GM23338 (cell line): ENCODE data around the gene ERMP1. TPM values are rescaled to one million over a fixed set of nuclear protein-coding genes. Genes with fewer than 3 reads are reported as not detected.

Experiments
- ATAC-seq: fragments of 200-7000 bp; cut with Tn5 transposase; 3 replicates; pipeline ENCODE4 v1.9.1; 2020
- DNase-seq: peaks from one replicate; pipeline ENCODE4 v3.0.0-alpha.2; 2015; ENCODE audit warnings: low spot score
- H2AFZ ChIP-seq: fragments of 200-600 bp; sonication (generic); 2 replicates; pipeline ENCODE4 v1.8.0; 2016; ENCODE audit warnings: antibody characterized with exemption, mild to moderate bottlenecking, moderate library complexity
- H3F3A ChIP-seq: fragments of 200-600 bp; sonication (generic); replicated peaks from 2 replicates; pipeline ENCODE4 v1.8.0; 2017; ENCODE audit warnings: antibody characterized with exemption, mixed run types, low read depth
- H3K27ac ChIP-seq: fragments of 200-600 bp; sonication (generic); 2 replicates; pipeline ENCODE4 v1.6.1; 2016; ENCODE audit warnings: low read depth
- H3K27me3 ChIP-seq: fragments of 200-600 bp; sonication (generic); 2 replicates; pipeline ENCODE4 v1.8.0; 2016; ENCODE audit warnings: mild to moderate bottlenecking, mixed run types, moderate library complexity; ENCODE audit not compliant: insufficient read depth
- H3K36me3 ChIP-seq: fragments of 200-600 bp; sonication (generic); 2 replicates; pipeline ENCODE4 v1.8.0; 2016; ENCODE audit warnings: mild to moderate bottlenecking; ENCODE audit not compliant: insufficient read depth
- H3K4me1 ChIP-seq: fragments of 200-600 bp; sonication (generic); 2 replicates; pipeline ENCODE4 v1.8.0; 2016; ENCODE audit warnings: mild to moderate bottlenecking, moderate library complexity; ENCODE audit not compliant: insufficient read depth
- H3K4me2 ChIP-seq: fragments of 200-600 bp; sonication (generic); 2 replicates; pipeline ENCODE4 v1.7.1; 2017; ENCODE audit warnings: mixed run types
- H3K4me3 ChIP-seq: fragments of 200-600 bp; sonication (generic); 2 replicates; pipeline ENCODE4 v1.6.1; 2016; ENCODE audit warnings: mixed run types
- H3K79me2 ChIP-seq: fragments of 200-600 bp; sonication (generic); replicated peaks from 2 replicates; pipeline ENCODE4 v1.8.0; 2017; ENCODE audit warnings: mild to moderate bottlenecking; ENCODE audit not compliant: insufficient read depth
- H3K9me2 ChIP-seq: fragments of 200-600 bp; sonication (generic); 2 replicates; pipeline ENCODE4 v1.8.0; 2017; ENCODE audit not compliant: insufficient read depth
- H4K20me1 ChIP-seq: fragments of 200-600 bp; sonication (generic); replicated peaks from 2 replicates; pipeline ENCODE4 v1.8.0; 2017; ENCODE audit warnings: mild to moderate bottlenecking; ENCODE audit not compliant: insufficient read depth
- H3K27ac Mint-ChIP-seq: 2 replicates; pipeline ENCODE4 v1.8.0; 2020; ENCODE audit warnings: inconsistent platforms, mild to moderate bottlenecking, moderate library complexity, mixed read lengths
- H3K27me3 Mint-ChIP-seq: 3 replicates; pipeline ENCODE4 v1.8.0; 2022; ENCODE audit warnings: low read depth, mild to moderate bottlenecking, moderate library complexity, mixed read lengths, inconsistent platforms; ENCODE audit not compliant: insufficient read depth, poor library complexity
- H3K36me3 Mint-ChIP-seq: 3 replicates; pipeline ENCODE4 v1.8.0; 2021; ENCODE audit warnings: low read depth, mild to moderate bottlenecking, inconsistent platforms, moderate library complexity, mixed read lengths
- H3K4me1 Mint-ChIP-seq: 3 replicates; pipeline ENCODE4 v1.8.0; 2020; ENCODE audit warnings: mild to moderate bottlenecking, inconsistent platforms, mixed read lengths
- H3K4me3 Mint-ChIP-seq: 3 replicates; pipeline ENCODE4 v1.8.0; 2021; ENCODE audit warnings: moderate library complexity, mild to moderate bottlenecking, inconsistent platforms, mixed read lengths
- H3K9me3 Mint-ChIP-seq: 3 replicates; pipeline ENCODE4 v1.8.0; 2020; ENCODE audit warnings: moderate library complexity, mild to moderate bottlenecking, inconsistent platforms, mixed read lengths
- CREB1 ChIP-seq: fragments of 250-450 bp; sonication (Bioruptor Pico); IDR thresholded peaks from 2 replicates; pipeline ENCODE4 v1.5.0; 2020; ENCODE audit warnings: low read depth, mild to moderate bottlenecking, moderate library complexity
- CTCF ChIP-seq, 2 experiments: fragments of 200-600 bp in 1 of 2; sonication (generic) in 1 of 2; conservative IDR thresholded peaks; 2 replicates each; pipeline versions ENCODE4 v1.5.1 to v1.6.1; 2016 to 2017; ENCODE audit warnings: antibody characterized with exemption in 2 of 2, low read depth in 2 of 2, mild to moderate bottlenecking in 2 of 2, moderate library complexity in 1 of 2
- ETS1 ChIP-seq: IDR thresholded peaks from 2 replicates; pipeline ENCODE4 v1.6.1; 2016; ENCODE audit warnings: antibody characterized with exemption
- EZH2 ChIP-seq: fragments of 200-600 bp; sonication (generic); IDR thresholded peaks from one replicate; pipeline ENCODE4 v1.8.0; 2017; ENCODE audit warnings: antibody characterized with exemption, mild to moderate bottlenecking, low read depth; ENCODE audit not compliant: unreplicated experiment
- EZH2phosphoT487 ChIP-seq: fragments of 200-600 bp; sonication (generic); IDR thresholded peaks from one replicate; pipeline ENCODE4 v1.8.1; 2018; ENCODE audit warnings: antibody characterized with exemption; ENCODE audit not compliant: unreplicated experiment
- JUNB ChIP-seq: IDR thresholded peaks from one replicate; pipeline ENCODE4 v1.6.1; 2016; ENCODE audit warnings: antibody characterized with exemption; ENCODE audit not compliant: unreplicated experiment
- NANOG ChIP-seq: IDR thresholded peaks from 2 replicates; pipeline ENCODE4 v1.6.1; 2016; ENCODE audit warnings: antibody characterized with exemption, borderline replicate concordance
- POLR2AphosphoS5 ChIP-seq: IDR thresholded peaks from 2 replicates; pipeline ENCODE4 v1.6.1; 2016; ENCODE audit warnings: antibody characterized with exemption, low read depth
- REST ChIP-seq: IDR thresholded peaks from one replicate; pipeline ENCODE4 v1.6.1; 2018; ENCODE audit warnings: antibody characterized with exemption; ENCODE audit not compliant: unreplicated experiment
- STAT1 ChIP-seq: IDR thresholded peaks from one replicate; pipeline ENCODE4 v1.6.1; 2016; ENCODE audit warnings: antibody characterized with exemption; ENCODE audit not compliant: unreplicated experiment
- ZNF114 ChIP-seq: fragments of 250-450 bp; sonication (Bioruptor Pico); IDR thresholded peaks from 2 replicates; pipeline ENCODE4 v1.5.0; 2020; ENCODE audit warnings: mild to moderate bottlenecking, moderate library complexity
- ZNF331 ChIP-seq: fragments of 250-450 bp; sonication (Bioruptor Pico); IDR thresholded peaks from 2 replicates; pipeline ENCODE4 v1.5.0; 2020; ENCODE audit warnings: low read depth, mild to moderate bottlenecking, moderate library complexity
- ZNF462 ChIP-seq: fragments of 250-450 bp; sonication (Bioruptor Pico); IDR thresholded peaks from 2 replicates; pipeline ENCODE4 v1.5.0; 2020; ENCODE audit warnings: mild to moderate bottlenecking, moderate library complexity
- polyA plus RNA-seq: library from polyadenylated mRNA; unstranded; fragments of >200 nt; fragmentation: Nextera tagmentation; extraction: Ambion mirVana; gene quantifications from 2 replicates; pipeline ENCODE4 v1.2.1, GENCODE V29; 2016
- total RNA-seq: library from RNA; depleted of rRNA; stranded (reverse); fragments of >200 nt; shearing (Covaris generic); gene quantifications from 2 replicates; pipeline ENCODE4 v1.2.3, GENCODE V29; 2014

The ERMP1 gene
- total and polyA plus RNA-seq, 2 experiments from 2014 or later: 5.3 to 23.4 TPM

- Mint-ChIP-seq H3K9me3 (no peaks in the 10 kb centered on the region), H3K36me3 (no peaks in the 10 kb centered on the region), H3K4me1 (no peaks in the 10 kb centered on the region), H3K4me3 (no peak overlapping the region), H3K27ac (no peak overlapping the region), H3K27me3 (peaks cover 2% of the 10 kb centered on the region)
- DNase-seq: no peak
- Histone ChIP-seq H3K27ac (no peak overlapping the region), H3K4me1 (no peaks in the 10 kb centered on the region), H3K4me3 (no peak overlapping the region), H3K79me2 (no peaks in the 10 kb centered on the region), H2AFZ (no peak overlapping the region), H3K9me2 (peaks cover 7% of the 10 kb centered on the region; the same call in 1 of the 2 replicates), H3K36me3 (no peaks in the 10 kb centered on the region), H3K4me2 (no peak overlapping the region), H4K20me1 (no peaks in the 10 kb centered on the region), H3F3A (no peaks in the 10 kb centered on the region), H3K27me3 (no peaks in the 10 kb centered on the region)
- TF ChIP-seq STAT1 (no peak), NANOG (no peak), REST (no peak), POLR2AphosphoS5 (no peak), ZNF114 (no peak), ZNF462 (CRISPR knock-in tag) (no peak), CTCF (conservative IDR thresholded peaks at IDR 0.05; ENCODE audit: low read depth in 2 of 2) (no peak), EZH2 (no peak), ZNF331 (CRISPR knock-in tag) (no peak), JUNB (no peak), ETS1 (no peak), CREB1 (CRISPR knock-in tag) (no peak), EZH2phosphoT487 (no peak)
- no peak for ATAC-seq
Measured at GRCh38 chr9:5854063-5854790, 21.3 kb upstream of the ERMP1 start.
